ENCODE measurements around the gene LAMTOR4.
"Not testable (repeated sequence)": the region's sequence is repeated elsewhere in the genome, so short reads cannot be mapped to it uniquely, and the experiment has no call there.

The LAMTOR4 gene

DNA sequence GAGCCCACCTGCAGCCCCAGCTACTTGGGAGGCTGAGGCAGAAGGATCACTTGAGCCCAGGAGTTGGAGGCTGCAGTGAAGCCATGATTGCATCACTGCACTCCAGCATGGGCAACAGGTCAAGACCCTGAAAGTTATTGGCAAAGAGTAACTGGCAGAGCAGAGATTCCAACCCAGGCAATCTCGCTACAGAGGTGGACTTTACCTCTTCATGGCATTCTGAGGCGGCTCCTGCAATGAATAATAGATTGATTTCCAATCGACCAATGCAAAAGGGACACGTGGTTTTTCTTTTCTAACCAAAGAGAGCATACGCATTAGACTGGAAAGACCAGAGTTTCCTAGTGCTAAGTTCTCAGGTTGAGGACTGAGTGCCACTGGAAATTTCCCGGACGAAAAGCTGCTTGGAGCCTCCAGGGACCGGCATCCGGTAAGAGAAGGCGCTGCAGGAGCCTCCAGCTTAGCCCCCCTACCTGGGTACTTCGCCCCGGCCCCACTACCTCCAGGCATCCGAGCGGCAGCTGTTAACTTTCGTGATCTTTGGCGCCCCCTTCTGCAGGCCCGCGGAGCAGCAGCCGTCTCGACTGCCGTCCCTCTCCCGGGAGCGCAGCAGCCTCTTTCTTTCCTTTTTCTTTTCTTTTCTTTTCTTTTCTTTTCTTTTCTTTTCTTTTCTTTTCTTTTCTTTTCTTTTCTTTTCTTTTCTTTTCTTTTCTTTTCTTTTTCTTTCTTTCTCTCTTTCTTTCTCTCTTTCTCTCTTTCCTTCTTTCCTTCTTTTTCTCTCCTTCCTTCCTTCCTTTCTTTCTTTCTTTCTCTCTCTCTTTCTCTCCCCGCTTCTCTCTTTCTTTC lies 17.9 kb upstream of the LAMTOR4 start:
- Mint-ChIP-seq H3K27me3 (no peaks in the 10 kb centered on the region), H3K27ac (no peak overlapping the region), H3K9me3 (no peaks in the 10 kb centered on the region), H3K36me3 (peaks cover 1% of the 10 kb centered on the region), H3K4me1 (peaks cover 21% of the 10 kb centered on the region), H3K4me3 (peak overlapping the region; percentile 33)

DNA sequence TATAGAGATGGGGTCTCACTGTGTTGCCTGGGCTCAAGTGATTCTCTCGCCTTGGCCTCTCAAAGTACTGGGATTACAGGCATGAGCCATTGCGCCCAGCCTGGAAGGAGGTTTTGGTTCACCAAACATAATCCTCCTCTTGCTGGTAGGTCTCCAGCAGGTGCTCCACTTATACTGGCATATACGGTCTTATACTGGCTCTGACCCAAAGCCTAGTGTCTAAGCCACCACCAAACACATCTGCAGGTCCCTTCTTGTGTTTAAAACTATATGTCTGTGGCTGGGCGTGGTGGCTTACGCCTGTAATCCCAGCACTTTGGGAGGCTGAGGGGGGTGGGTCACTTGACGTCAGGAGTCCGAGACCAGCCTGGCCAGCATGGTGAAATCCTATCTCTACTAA lies 16.6 kb upstream of the LAMTOR4 start:
- peaks cover 21% of the 10 kb centered on the region for H3K4me1 Mint-ChIP-seq
- H3K4me3 Mint-ChIP-seq: no peak overlapping the region
- no peaks in the 10 kb centered on the region for H3K27me3 Mint-ChIP-seq
- H3K9me3 Mint-ChIP-seq: no peaks in the 10 kb centered on the region
- peaks cover 1% of the 10 kb centered on the region for H3K36me3 Mint-ChIP-seq
- H3K27ac Mint-ChIP-seq: no peak overlapping the region

DNA sequence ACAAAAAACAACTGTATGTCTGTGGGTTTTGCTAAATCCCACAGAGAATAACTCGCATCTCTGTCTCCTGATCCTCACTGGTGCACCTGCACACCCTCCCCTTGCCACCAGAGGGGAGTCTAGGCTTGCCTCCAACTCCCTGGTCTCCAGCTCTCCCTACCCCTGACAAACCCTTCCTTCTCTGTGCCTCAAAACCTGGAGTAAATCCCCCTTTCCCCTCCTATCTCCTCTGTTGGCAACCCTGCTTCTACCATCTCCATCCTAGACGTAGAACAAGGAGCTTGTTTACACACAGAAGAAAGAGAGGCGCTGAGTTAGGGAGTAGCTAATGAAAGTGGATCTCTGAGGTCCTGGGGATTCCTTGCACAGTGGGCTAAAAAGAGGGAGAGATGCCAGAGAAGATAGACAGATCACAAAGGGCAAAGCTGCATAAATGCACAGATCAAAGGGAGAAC lies 16.0 kb upstream of the LAMTOR4 start:
- peaks cover 1% of the 10 kb centered on the region for H3K36me3 Mint-ChIP-seq
- H3K9me3 Mint-ChIP-seq: no peaks in the 10 kb centered on the region
- H3K27me3 Mint-ChIP-seq: no peaks in the 10 kb centered on the region
- H3K27ac Mint-ChIP-seq: peak overlapping the region; percentile 10
- H3K4me1 Mint-ChIP-seq: peaks cover 23% of the 10 kb centered on the region
- no peak overlapping the region for H3K4me3 Mint-ChIP-seq

DNA sequence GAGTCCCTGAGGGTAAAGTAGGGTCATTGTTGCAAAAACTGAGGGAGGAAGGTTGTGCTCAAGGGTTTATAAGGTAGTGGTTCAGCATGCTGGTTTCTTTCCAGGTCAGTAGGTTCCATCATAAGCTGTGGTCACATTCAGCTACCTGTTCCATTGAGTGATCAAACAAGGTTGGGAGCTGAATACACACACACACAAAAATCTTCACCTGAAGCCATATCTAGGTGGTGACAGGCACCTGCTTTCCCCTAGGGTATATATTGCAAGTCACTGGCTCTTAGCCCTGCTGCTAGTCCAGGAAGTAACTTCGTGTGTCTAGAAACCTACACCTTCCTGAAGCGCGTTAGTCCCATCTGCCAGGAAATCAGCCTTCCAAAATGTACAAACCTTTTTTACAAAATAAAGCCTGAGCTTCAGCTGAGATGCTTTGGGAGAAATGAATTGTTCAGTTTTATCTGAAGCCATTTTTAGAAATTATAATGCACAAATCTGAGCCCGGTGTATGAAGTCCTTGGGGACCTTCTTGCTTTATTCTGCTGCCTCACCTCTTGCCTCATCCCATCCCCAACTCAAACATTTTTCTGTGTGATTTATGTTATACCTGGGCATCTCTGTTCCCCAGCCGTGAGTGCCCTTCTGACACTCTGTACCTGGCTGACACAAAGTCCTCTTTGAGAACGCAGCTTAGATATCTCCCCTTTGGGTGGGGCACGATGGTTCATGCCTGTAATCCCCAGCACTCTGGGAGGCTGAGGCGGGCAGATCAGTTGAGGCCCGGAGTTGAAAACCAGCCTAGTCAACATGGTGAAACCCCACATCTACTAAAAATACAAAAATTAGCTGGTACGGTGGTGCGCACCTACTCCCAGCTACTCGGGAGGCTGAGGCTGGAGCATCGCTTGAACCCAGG lies 10.6 kb upstream of the LAMTOR4 start:
- no peak overlapping the region for H3K4me3 Mint-ChIP-seq
- peak overlapping the region; percentile 60 for H3K27ac Mint-ChIP-seq
- H3K27me3 Mint-ChIP-seq: no peaks in the 10 kb centered on the region
- peaks cover 13% of the 10 kb centered on the region for H3K4me1 Mint-ChIP-seq
- no peaks in the 10 kb centered on the region for H3K36me3 Mint-ChIP-seq
- no peaks in the 10 kb centered on the region for H3K9me3 Mint-ChIP-seq

DNA sequence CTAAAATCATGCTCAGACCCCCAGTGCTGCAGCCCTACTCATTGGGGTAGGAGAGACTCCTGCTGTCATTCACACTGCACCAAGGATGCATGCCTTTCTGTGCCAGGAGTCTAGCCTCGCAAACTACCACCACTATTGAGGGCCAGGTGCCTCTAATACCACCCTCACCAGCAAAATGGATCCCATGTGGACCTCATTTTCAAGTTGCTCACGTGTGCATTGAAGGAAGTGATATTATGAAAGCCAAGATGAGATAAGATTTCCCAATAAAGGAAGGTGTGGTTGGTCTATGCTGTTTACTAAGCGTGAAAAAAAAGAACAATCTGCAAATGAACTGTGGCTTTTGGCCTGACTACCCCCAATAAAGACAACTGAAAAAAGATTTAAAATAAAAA lies 7.2 kb upstream of the LAMTOR4 start:
- H3K4me1 Mint-ChIP-seq: peaks cover 13% of the 10 kb centered on the region
- no peak overlapping the region for H3K4me3 Mint-ChIP-seq
- H3K27me3 Mint-ChIP-seq: no peaks in the 10 kb centered on the region
- no peaks in the 10 kb centered on the region for H3K9me3 Mint-ChIP-seq
- H3K27ac Mint-ChIP-seq: no peak overlapping the region
- no peaks in the 10 kb centered on the region for H3K36me3 Mint-ChIP-seq

DNA sequence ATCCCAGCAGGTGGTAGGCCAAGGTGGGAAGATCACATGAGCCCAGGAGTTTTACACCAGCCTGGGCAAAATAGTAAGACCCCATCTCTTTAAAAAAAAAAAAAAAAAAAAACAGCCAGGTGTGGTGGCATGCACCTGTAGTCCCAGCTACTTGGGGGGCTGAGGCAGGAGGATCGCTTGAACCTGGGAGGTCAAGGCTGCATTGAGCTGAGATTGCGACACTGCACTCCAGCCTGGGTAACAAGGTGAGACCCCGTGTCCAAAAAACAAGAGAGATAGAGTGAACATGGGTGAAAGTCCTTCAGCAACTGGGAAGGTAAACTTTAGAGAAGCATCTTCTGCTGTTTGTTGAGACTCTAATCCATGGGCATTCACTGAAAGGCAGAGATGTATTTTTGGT lies 6.3 kb upstream of the LAMTOR4 start:
- H3K4me3 Mint-ChIP-seq: no peak overlapping the region
- no peaks in the 10 kb centered on the region for H3K27me3 Mint-ChIP-seq
- no peaks in the 10 kb centered on the region for H3K9me3 Mint-ChIP-seq
- no peak overlapping the region for H3K27ac Mint-ChIP-seq
- no peaks in the 10 kb centered on the region for H3K36me3 Mint-ChIP-seq
- H3K4me1 Mint-ChIP-seq: peaks cover 13% of the 10 kb centered on the region

DNA sequence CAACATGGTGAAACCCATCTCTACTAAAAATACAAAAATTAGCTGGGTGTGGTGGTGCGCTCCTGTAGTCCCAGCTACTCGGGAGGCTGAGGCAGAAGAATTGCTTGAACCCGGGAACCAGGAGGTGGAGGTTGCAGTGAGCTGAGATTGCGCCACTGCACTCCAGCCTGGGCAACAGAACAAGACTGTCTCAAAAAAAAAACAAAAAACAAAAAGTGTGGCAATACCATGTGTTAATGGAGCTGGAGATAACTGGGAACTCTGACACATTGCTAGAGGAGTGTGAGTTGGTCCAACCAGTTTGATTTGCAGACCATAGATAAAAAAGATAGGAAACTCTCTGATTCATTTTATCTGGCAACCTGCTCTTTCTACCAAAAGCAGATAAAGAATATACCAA lies 2.4 kb upstream of the LAMTOR4 start:
- H3K27ac Mint-ChIP-seq, H3K27me3 Mint-ChIP-seq, H3K4me3 Mint-ChIP-seq, H3K9me3 Mint-ChIP-seq, H3K36me3 Mint-ChIP-seq: not testable (repeated sequence)
- H3K4me1 Mint-ChIP-seq: peaks cover 24% of the 10 kb centered on the region

DNA sequence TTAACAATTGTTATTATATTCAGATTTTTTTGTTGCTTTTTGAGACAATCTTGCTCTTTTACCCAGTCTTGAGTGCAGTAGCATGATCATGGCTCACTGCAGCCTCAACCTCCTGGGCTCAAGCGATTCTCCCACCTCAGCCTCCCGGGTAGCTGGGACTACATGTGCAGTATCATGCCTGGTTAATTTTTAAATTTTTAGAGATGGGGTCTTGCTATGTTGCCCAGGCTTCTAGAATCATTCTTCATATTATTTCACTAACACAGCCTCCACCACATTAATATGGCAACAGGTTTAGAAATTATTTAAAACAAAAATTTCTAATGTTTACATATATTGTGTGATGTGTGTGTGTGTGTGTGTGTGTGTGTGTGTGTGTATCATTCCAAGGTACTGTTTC lies 1.4 kb upstream of the LAMTOR4 start:
- H3K27me3 Mint-ChIP-seq: no peaks in the 10 kb centered on the region
- H3K4me3 Mint-ChIP-seq: no peak overlapping the region
- H3K27ac Mint-ChIP-seq: no peak overlapping the region
- H3K9me3 Mint-ChIP-seq: no peaks in the 10 kb centered on the region
- H3K4me1 Mint-ChIP-seq: peaks cover 29% of the 10 kb centered on the region
- peaks cover 5% of the 10 kb centered on the region for H3K36me3 Mint-ChIP-seq

DNA sequence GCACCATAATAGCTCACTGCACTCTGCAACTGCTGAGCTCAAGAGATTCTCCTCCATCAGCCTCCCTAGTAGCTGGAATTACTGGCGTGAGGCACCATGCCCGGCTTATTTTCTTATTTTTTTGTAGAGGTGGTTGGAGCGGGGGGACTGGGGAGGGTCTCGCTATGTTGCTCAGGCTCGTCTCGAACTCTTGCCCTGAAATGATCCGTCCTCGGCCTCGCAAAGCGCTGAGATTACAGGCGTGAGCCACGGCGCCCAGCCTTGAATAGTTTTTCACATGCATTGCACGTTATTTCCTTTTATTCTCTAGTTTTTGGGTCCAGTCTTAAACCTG lies 526 bp upstream of the LAMTOR4 start:
- Mint-ChIP-seq H3K4me1 (peaks cover 34% of the 10 kb centered on the region), H3K27ac (peak overlapping the region; percentile 93), H3K9me3 (no peaks in the 10 kb centered on the region), H3K36me3 (peaks cover 6% of the 10 kb centered on the region), H3K27me3 (no peaks in the 10 kb centered on the region), H3K4me3 (peak overlapping the region; percentile 87)

DNA sequence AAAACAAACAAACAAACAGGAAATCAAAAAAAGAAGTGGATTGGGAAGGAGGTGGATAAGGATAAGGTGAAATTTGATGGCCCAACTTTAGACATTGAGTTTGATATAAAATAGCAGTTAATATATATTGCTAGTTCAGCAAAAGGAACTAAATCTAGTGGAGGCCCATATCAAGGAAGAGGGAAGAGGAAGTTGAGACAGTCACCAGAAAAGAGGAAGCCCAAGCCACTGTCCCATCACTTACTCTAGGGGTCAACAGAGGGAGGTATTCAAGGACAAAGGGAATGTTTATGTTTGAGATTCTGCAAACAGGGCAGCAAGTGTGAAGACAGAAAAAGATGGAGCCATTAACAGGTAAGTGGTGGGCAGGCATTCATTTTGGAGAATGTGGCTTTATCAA lies 3.7 kb downstream of the LAMTOR4 start:
- peaks cover 6% of the 10 kb centered on the region for H3K36me3 Mint-ChIP-seq
- no peaks in the 10 kb centered on the region for H3K9me3 Mint-ChIP-seq
- no peak overlapping the region for H3K27ac Mint-ChIP-seq
- peaks cover 56% of the 10 kb centered on the region for H3K4me1 Mint-ChIP-seq
- no peak overlapping the region for H3K4me3 Mint-ChIP-seq
- no peaks in the 10 kb centered on the region for H3K27me3 Mint-ChIP-seq

DNA sequence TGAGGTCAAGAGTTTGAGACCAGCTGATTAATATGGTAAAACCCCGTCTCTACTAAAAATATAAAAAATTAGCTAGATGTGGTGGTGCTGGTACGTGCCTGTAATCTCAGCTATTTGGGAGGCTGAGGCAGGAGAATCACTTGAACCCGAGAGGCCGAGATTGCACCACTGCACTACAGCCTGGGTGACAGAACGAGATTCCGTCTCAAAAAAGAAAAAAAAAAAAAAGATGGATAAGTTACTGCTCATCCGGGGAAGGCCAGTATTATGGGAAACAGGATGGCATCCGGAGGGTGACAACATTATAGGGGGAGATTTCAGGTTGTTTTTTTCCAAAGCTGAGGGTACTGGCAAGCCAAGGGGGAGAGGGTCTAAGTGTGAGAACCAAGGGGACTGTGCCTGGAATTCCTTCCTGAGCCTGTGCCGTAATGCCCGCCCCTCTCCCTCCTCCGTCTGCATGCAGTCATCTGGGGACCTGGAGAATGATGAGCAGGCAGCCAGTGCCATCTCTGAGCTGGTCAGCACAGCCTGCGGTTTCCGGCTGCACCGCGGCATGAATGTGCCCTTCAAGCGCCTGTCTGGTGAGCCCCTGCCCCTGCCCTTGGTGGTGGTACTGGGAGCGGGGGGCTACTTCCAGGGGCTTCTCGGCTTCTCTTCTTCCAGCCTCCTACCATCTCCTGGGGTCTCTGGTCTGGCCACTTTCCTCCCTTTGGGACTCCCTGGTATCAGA lies 4.4 kb downstream of the LAMTOR4 start:
- Mint-ChIP-seq H3K4me1 (peaks cover 55% of the 10 kb centered on the region), H3K9me3 (no peaks in the 10 kb centered on the region), H3K36me3 (peaks cover 9% of the 10 kb centered on the region), H3K27me3 (no peaks in the 10 kb centered on the region), H3K27ac (no peak overlapping the region), H3K4me3 (no peak overlapping the region)

DNA sequence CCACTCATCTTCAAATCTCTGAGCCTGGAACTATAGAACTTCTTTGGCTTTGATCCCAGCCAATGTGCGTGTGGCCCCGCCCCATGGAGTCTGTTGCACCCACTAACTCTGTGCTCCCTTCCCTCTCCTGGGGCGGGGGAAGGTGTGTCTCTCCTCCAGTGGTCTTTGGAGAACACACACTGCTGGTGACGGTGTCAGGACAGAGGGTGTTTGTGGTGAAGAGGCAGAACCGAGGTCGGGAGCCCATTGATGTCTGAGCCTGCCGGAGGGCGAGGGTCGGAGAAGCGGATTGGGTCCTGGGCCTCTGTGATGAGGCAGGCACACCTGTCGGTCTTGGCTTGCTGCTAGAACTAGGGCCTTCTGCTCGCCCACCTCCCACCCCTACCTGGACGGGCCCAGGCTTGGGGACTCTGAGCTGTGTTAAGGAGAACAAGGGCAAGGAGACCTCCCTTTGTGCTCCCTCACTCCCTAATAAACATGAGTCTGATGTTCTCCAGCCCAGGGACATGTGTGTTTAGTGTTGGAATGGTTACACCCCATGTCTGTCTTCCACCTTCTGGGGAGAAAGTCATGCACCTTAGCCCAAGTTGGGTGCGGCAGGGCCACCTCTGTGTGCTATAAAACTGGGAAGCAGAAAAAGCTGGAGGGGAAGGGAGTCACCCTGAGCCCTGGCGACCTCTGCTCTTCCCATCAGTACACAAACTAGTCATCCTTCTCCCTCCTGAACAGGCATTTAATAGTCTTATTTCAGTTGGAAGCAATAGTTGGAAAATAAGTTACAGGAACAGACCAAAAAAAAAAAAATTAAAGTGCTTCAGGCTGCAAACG lies 5.2 kb downstream of the LAMTOR4 start:
- no peaks in the 10 kb centered on the region for H3K9me3 Mint-ChIP-seq
- H3K27me3 Mint-ChIP-seq: no peaks in the 10 kb centered on the region
- H3K4me3 Mint-ChIP-seq: no peak overlapping the region
- H3K36me3 Mint-ChIP-seq: peaks cover 9% of the 10 kb centered on the region
- H3K27ac Mint-ChIP-seq: no peak overlapping the region
- H3K4me1 Mint-ChIP-seq: peaks cover 50% of the 10 kb centered on the region

DNA sequence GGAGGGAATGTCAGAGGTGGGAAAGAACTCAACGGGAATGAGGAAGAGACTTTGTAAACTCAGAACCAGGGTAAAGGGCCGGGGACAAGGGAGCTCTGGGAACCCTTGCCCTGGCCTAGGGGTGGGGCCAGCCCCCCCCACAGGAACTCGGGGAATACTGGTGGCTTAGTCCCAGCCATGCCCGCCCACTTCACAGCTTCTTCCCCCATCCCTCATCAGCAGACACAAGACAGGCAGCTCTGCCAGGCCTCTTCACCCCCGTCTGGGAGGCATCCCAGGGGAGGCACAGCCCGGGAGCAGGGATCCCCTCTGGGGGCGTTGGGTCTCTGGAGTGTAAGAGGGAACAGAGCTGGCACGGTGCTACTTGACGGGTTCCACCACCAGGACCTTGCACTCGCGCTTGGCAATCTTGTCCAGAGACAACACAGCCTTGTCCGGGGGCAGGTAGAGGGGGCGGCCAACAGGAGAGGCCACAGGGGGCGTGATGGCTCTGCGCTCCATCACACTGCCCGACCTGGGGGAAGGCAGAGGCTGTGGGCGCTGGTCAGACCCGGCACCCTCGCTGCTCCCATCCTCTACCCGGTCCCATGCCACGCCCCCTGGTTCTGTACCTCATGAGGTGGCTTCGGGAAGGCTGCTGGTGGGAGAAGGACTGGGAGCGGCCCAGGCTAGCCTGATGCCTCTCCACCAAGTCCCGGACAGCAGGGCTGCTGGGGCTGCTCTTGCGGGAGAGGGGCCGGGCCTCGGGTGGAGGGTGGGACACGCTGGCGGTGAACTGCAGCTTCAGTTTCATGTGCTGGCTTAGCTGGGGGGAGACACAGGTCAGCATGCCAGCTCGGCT lies 6.2 kb downstream of the LAMTOR4 start:
- peak overlapping the region; percentile 59 for H3K27ac Mint-ChIP-seq
- H3K4me1 Mint-ChIP-seq: peaks cover 54% of the 10 kb centered on the region
- no peaks in the 10 kb centered on the region for H3K27me3 Mint-ChIP-seq
- peaks cover 9% of the 10 kb centered on the region for H3K36me3 Mint-ChIP-seq
- no peaks in the 10 kb centered on the region for H3K9me3 Mint-ChIP-seq
- no peak overlapping the region for H3K4me3 Mint-ChIP-seq

DNA sequence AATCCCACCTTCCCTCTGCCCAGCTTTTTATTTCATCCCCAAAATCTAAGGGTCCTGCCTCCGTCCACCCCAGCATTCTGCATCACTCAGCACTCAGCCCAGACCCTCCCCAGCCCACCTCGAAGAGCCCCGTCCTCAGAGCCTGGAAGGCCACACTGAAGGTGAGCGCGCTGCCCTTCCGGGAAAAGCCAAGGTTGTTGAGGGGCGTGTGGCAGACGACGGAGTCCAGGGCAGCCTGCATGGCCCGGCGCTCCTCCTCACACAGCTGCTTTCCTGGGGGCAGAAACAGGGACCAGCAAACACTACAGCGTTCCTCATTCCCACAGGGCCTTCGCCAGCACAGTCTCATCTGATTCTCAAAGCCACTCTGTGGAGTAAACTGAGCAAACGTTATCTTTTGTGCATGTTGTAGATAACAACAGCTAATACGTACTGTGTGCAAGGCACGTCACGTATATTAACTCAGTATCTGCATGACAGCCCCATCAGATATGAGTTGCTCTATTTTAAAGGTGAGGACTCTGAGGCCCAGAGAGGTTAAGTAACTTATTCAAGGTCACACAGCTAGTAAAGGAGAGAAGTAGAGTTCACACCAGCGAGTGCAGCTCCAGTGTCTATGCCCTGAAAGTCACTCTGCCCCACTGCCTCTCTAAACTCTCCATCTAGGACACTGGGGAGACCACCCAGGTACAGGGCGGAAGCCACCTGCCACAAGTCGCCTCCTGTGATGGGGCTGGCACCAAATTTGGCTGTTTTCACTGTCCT lies 7.0 kb downstream of the LAMTOR4 start:
- no peaks in the 10 kb centered on the region for H3K9me3 Mint-ChIP-seq
- no peak overlapping the region for H3K4me3 Mint-ChIP-seq
- no peaks in the 10 kb centered on the region for H3K27me3 Mint-ChIP-seq
- peak overlapping the region; percentile 59 for H3K27ac Mint-ChIP-seq
- H3K36me3 Mint-ChIP-seq: peaks cover 5% of the 10 kb centered on the region
- H3K4me1 Mint-ChIP-seq: peaks cover 52% of the 10 kb centered on the region
